NCI-H82 (cell line): ENCODE data around the gene IGSF21.
"Not testable (repeated sequence)": the region's sequence is repeated elsewhere in the genome, so short reads cannot be mapped to it uniquely, and the experiment has no call there.

Experiments used
- DNase-seq: peaks from one replicate; lab custom pipeline; 2025; lab: John Stamatoyannopoulos, UW

Gene IGSF21

GRCh38 chr1:18357622-18358230, 250.1 kb downstream of the IGSF21 start:
- no peak for DNase-seq

GRCh38 chr1:18358600-18358999, 251.0 kb downstream of the IGSF21 start:
- no peak for DNase-seq

DNA sequence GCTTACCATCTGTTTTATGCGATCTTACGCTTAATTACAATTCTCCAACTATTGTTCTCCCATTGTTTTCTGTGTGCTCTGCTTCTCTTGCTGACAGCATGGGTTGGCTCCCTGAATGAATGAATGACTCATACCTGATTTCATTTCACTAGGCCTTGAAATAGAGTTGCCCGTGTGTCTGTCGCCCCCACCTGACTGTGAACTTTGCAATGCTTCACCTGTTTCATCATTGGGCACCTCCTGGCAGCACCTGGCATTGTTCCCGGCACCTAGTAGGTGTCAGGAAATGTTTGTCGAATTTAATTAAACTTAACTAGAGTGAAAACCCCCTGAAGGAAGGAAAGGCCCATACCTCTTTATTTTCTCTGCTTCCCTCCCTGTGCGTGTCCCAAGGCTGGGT, 252.7 kb downstream of the IGSF21 start:
- no peak for DNase-seq

DNA sequence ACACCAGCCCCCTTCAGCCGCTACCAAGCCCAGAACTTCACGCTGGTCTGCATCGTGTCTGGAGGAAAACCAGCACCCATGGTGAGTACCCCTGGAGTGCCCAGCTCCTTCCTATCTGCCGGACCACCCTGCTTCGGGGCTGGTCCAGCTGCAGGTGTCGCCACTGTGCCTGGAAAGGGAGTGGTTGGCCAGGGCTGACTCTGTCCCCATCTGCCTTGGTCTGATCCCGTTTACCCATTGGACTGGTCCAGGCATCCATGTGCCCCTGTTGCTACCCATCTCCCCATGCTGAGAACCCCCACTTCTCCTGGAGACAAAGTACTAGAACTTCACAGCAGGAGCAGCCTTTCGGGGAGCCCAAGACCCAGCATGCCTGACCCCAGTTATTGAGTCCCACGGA, 254.6 kb downstream of the IGSF21 start:
- no peak for DNase-seq

DNA sequence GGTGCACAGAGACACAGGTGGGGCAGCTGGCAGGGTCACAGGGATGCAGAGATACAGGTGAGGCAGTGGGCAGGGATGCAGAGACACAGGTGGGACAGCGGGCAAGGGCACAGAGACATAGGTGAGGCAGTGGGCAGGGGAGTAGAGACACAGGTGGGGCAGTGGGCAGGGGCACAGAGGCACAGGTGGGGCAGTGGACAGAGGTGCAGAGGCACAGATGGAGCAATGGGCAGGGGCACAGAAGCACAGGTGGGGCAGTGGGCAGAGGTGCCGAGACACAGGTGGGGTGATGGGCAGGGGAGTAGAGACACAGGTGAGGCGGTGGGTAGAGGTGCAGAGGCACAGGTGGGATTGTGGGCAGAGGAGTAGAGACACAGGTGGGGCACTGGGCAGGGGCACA, 255.8 kb downstream of the IGSF21 start:
- no peak for DNase-seq

- DNase-seq = no peak
These were observed 257.6 kb downstream of the IGSF21 start for GRCh38 chr1:18365099-18365705.

DNA sequence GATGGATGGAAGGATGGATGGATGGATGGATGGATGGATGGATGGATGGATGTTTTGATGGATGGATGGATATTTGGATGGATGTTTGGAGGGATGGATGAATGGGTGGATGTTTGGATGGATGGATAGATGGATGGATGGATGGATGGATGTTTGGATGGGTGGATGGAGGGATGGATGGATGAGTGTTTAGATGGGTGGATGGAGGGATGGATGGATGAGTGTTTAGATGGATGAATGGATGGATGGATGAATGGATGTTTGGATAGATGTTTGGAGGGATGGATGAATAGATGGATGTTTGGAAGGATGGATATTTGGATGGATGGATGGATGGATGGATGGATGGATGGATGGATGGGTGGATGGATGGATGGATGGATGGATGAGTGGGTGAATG, 264.9 kb downstream of the IGSF21 start:
- not testable (repeated sequence) for DNase-seq

DNA sequence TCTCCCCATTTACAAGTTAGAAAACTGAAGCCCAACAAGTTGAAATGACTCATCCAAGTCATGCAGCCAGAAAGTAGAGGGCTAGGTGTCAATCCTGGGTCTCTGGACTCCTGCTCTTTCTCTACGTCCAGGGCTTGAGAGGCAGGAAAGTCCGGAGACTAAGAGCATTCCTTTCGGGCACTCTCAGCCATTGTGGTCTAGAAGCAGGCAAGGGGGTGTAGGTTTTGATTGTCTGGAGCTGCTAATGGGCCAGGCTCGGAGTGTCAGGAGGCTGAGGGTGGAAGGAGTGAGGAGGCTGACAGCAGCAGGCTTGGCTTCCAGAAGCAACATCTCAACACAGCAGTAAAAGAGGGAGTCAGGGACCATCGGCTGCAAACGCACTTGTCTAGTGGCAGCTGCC, 265.6 kb downstream of the IGSF21 start:
- DNase-seq = no peak

DNA sequence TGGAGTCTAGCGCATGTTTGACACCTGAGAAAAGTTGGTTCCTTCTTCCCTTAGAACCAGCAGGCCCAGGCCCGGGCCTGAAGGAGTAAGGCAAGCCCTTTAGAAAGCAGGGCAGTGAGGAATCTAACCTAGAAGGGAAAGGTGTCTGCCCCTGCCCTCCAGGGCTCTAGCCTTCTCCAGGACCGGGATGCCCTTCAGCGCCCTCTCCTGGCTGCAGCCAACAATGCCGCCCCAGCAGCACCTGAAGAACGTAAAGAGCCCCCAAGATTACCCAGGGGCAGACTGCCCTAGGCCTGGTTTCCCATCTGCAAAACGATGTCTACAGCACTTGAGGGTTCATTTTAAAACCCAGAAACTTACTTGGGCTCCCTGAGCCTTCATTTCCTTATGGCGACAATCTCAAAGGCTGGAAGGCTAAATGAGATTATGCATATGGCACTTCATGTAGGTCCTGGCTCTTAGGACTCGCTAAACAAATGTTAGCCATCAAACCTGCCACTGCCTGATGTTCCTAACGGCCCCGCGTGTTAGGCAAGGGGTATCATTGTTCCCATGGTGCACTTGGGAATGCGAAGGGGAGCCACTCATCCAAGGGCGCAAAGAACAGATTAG, 266.4 kb downstream of the IGSF21 start:
- peak; percentile 80 for DNase-seq

DNA sequence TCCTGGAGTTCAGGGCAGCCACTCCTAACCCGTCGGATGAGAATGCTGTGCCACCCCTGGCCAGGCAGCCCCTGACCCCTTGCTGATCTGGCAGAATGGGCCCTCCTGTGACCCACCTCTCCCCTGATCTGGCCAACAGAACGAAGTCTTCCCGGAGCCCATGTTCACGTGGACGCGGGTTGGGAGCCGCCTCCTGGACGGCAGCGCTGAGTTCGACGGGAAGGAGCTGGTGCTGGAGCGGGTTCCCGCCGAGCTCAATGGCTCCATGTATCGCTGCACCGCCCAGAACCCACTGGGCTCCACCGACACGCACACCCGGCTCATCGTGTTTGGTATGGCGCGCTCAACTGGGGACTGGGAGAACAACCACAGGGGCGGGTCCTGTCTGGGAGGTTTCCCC, 269.1 kb downstream of the IGSF21 start:
- no peak for DNase-seq

DNA sequence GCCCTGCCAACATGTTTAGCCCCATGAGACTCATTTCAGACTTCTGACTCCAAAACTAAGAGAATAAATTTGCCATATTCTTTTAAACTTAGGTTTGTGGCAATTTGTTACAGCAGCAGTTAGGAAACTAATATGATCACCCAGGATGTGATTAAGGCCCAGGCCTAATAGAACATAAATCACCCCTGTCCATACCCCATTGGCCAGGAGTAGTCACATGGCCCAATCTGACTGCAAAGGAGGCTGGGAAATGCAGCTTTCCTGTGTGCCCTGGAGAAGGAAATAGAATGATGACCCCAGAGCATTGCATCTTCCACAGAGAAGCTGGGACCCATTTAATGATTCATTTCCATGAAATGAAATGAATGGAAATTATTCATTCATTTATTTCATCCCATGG, 272.7 kb downstream of the IGSF21 start:
- DNase-seq = no peak

DNA sequence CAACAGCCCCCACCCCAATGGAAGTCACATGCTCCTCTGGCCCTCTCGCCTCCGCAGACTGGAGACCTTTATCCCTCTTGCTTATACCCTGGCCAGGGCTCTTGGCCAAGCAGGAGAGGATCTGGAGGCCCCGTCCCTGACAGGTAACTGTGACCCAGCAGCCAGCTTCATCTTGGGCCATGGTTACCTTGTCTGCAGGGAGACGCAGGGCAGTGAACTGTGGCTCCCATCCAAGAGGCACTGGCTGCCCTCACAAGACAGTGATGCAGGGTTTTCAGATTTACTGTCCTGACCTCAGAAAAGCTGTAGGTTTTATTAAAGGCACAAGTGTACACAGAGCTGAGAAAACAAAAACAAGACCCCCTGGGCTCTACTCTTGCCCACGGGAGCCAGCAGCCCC, 276.5 kb downstream of the IGSF21 start:
- no peak for DNase-seq

DNA sequence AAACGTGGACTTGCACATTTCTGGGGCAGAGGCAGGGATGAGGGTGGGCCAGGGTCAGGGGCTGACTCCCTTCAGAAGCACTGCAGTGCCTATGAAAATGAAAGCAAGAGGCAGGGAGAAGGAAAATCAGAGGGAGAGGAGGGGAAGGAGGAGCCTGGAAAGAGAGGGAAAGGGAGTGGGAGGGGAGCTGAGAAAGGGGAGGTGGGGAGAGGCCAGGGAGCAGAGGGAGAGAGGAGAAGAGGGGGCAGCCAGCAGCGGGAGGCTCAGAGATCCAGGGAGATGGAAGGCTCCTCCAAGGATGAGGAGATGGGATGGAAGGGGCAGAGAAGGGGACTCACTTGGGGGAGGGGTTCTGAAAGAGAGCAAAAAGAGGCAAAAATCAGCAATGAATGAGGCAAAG, 276.9 kb downstream of the IGSF21 start:
- DNase-seq = peak; percentile 21

- DNase-seq = peak; percentile 91
These were observed 277.7 kb downstream of the IGSF21 start for GRCh38 chr1:18385239-18385790.

- peak; percentile 25 for DNase-seq
These were observed 279.0 kb downstream of the IGSF21 start for GRCh38 chr1:18386591-18386990.

DNA sequence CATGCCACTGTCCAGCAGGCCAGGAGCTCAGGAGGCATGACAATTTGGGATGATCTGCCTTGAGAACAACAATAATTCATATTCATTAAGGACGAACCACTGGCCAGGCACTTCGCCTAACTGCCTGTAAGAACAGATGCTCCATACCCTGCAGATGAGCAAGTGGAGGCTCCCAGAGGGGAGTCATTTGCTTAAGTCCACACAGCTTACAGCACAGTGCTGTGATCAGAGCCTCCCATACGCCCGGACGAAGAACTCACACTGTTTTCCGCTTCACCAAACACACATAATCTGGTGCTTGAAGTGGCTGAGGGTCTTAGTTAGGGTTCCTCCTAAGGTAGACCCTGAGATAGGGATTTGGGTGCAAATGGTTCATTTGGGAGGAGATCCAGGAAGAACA, 279.7 kb downstream of the IGSF21 start:
- peak; percentile 34 for DNase-seq

DNA sequence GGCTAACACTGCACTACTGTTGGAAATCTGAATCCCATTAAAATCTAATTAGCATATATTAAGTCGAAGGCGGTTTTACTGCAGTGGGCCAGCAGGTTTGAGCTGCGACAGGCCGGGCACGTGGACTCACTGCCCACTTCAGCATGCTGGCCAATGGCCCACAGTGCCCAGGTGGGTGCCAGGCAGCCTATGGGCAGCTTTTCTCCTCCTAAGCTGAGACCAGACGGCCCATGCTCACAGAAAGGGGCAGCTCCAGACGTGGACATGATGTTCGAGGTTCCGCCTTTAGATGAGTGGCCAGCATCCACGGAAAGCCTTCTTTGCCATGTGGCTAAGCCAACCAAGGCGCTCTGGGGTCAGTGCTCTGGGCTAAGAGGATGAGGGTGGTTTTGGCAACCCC, 283.4 kb downstream of the IGSF21 start:
- no peak for DNase-seq

- DNase-seq = no peak
These were observed 287.1 kb downstream of the IGSF21 start for GRCh38 chr1:18394563-18395156.

- DNase-seq = no peak
These were observed 288.8 kb downstream of the IGSF21 start for GRCh38 chr1:18396247-18396980.

DNA sequence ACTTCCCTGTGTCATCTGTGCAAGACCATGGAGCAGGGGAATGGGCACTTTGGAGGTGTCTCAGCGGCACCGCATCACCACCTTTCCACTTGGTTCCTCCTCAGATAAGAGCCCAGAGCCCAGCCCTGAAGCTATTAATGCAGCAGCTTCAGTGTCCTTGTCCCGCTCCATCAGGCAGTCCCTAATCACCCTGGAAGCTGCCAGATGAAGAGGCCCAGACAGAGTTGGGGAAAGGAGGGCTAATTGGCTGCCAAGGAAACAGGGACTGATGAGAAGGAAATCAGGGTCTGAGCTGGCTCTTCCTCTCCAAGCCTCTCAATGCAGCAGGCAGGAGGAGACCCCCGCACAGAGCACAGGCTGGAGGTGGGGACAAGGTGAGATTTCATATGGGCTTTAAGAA, 290.0 kb downstream of the IGSF21 start:
- peak; percentile 40 for DNase-seq

GRCh38 chr1:18398791-18399530, 291.4 kb downstream of the IGSF21 start:
- DNase-seq = no peak
